Activated T-helper 1 cell treated with anti-CD3 and anti-CD28 coated beads, Interleukin-2, amount 50 U/mL, for 16 hours (primary cell): ENCODE data around the gene EPB41L4A.

Source experiments
- DNase-seq, 2 donors: peaks; one replicate each; pipeline ENCODE4 v3.0.0-alpha.2; 2020; ENCODE audit warnings: low read depth in 1 of 2, low spot score in 1 of 2

Gene EPB41L4A

GRCh38 chr5:112122353-112122752, 296.7 kb downstream of the EPB41L4A start:
- DNase-seq = no peak

- no peak for DNase-seq
These were observed 297.8 kb downstream of the EPB41L4A start for GRCh38 chr5:112121258-112121657.

DNA sequence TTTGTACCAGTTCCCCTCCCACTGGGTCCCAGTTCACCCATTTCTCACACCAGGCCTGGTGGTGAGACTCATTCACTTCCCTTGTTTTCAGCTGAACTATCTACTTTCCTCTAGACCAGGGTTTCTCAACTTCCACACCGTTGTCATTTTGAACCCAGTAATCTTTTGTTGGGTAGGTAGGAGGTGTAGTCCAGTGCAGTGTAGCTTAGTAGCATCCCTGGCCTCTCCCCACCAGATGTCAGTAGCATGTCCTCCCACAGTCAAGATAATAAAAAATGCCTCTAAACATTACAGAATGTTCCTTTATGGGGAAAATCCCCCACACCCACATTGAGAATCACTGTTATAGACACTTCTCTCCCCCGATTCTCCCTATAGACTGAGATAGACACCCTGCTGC, 299.1 kb downstream of the EPB41L4A start:
- no peak for DNase-seq

GRCh38 chr5:112119508-112119907, 299.6 kb downstream of the EPB41L4A start:
- DNase-seq = no peak

DNA sequence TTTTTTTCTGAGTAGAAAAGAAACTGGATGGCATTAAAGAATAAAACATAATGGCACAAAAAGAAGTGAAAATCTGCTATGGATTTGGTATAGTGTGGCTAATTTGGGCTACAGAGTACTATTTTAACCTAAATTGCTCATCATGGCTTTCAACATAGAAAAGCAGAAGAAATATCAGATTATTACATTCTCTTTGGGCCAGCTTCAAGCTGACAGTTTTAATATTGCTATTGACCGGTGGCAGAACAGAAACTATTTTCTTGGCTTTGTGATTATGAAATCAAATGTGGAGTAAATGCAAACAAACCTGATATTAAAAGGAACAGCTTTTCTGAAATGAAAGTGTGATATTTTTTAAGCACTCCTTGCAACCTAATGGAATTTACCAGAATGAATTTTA, 301.5 kb downstream of the EPB41L4A start:
- DNase-seq = no peak

- no peak for DNase-seq
These were observed 302.7 kb downstream of the EPB41L4A start for GRCh38 chr5:112116371-112116770.

GRCh38 chr5:112113565-112113964, 305.5 kb downstream of the EPB41L4A start:
- no peak for DNase-seq
